ENCODE measurements around the gene NR6A1.

GRCh38 chr9:124799274-124800006 is 28.3 kb upstream of the NR6A1 start:
- TF ChIP-seq BCLAF1 (IDR thresholded peaks at IDR 0.05), result no peak
- no peak for TF ChIP-seq ETS1 (CRISPR knock-in tag; IDR thresholded peaks at IDR 0.05)
- no peak for TF ChIP-seq ZNF101 (CRISPR knock-in tag; IDR thresholded peaks at IDR 0.05; ENCODE audit: borderline replicate concordance, low read depth)
- no peak for TF ChIP-seq FOXJ3 (CRISPR knock-in tag; IDR thresholded peaks at IDR 0.05; ENCODE audit: borderline replicate concordance)
- TF ChIP-seq PATZ1 (CRISPR knock-in tag; IDR thresholded peaks at IDR 0.05), result no peak
- TF ChIP-seq ZNF512 (CRISPR knock-in tag; IDR thresholded peaks at IDR 0.05), result no peak
- TF ChIP-seq, protein P1, sequence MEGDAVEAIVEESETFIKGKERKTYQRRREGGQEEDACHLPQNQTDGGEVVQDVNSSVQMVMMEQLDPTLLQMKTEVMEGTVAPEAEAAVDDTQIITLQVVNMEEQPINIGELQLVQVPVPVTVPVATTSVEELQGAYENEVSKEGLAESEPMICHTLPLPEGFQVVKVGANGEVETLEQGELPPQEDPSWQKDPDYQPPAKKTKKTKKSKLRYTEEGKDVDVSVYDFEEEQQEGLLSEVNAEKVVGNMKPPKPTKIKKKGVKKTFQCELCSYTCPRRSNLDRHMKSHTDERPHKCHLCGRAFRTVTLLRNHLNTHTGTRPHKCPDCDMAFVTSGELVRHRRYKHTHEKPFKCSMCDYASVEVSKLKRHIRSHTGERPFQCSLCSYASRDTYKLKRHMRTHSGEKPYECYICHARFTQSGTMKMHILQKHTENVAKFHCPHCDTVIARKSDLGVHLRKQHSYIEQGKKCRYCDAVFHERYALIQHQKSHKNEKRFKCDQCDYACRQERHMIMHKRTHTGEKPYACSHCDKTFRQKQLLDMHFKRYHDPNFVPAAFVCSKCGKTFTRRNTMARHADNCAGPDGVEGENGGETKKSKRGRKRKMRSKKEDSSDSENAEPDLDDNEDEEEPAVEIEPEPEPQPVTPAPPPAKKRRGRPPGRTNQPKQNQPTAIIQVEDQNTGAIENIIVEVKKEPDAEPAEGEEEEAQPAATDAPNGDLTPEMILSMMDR (CRISPR knock-in tag; IDR thresholded peaks at IDR 0.05), result no peak
- TF ChIP-seq EP300 (IDR thresholded peaks at IDR 0.05; ENCODE audit: low read depth in 2 of 2, low read length in 2 of 2), result no peak
- no peak for TF ChIP-seq EP300 (CRISPR knock-in tag; IDR thresholded peaks at IDR 0.05; ENCODE audit: borderline replicate concordance)
